Thymus (tissue), 11 donors: ENCODE measurements around the gene ACO1. TPM values are rescaled to one million over a fixed set of nuclear protein-coding genes. Genes with fewer than 3 reads are reported as not detected.

ENCODE experiments used
- DNase-seq, 9 donors: peaks; one replicate each; pipeline ENCODE4 v3.0.0-alpha.2; 2013; ENCODE audit warnings: low spot score in 9 of 9, low read depth in 6 of 9, missing footprints in 1 of 9
- H3K27ac ChIP-seq, 2 donors: one replicate each; pipeline ENCODE4 v1.5.1; 2013; ENCODE audit warnings: control low read depth in 1 of 2, low read depth in 1 of 2, low read length in 1 of 2, mild to moderate bottlenecking in 1 of 2, moderate library complexity in 1 of 2
- H3K27me3 ChIP-seq, 2 donors: one replicate each; pipeline ENCODE4 v1.5.1; 2013; ENCODE audit warnings: low read length in 1 of 2; ENCODE audit not compliant: control insufficient read depth in 2 of 2, insufficient read depth in 1 of 2
- H3K36me3 ChIP-seq, 2 donors: one replicate each; pipeline ENCODE4 v1.5.1; 2013; ENCODE audit warnings: low read length in 1 of 2, mild to moderate bottlenecking in 1 of 2, moderate library complexity in 1 of 2; ENCODE audit not compliant: control insufficient read depth in 2 of 2, insufficient read depth in 2 of 2
- H3K4me1 ChIP-seq, 2 donors: one replicate each; pipeline ENCODE4 v1.5.1; 2013; ENCODE audit warnings: low read length in 2 of 2; ENCODE audit not compliant: control insufficient read depth in 2 of 2, insufficient read depth in 2 of 2
- H3K4me3 ChIP-seq, 2 donors: one replicate each; pipeline ENCODE4 v1.5.1; 2013; ENCODE audit warnings: low read length in 2 of 2, control low read depth in 1 of 2, mild to moderate bottlenecking in 1 of 2
- H3K9me3 ChIP-seq, 2 donors: one replicate each; pipeline ENCODE4 v1.5.1; 2013; ENCODE audit warnings: low read length in 1 of 2, mild to moderate bottlenecking in 1 of 2; ENCODE audit not compliant: control insufficient read depth in 2 of 2, insufficient read depth in 1 of 2
- WGBS: extraction: QIAGEN DNeasy Blood & Tissue Kit; methylation state at CpG from one replicate; pipeline ENCODE4 v1.1.7; 2013; 5-methylcytosine and 5-hydroxymethylcytosine counted together
- polyA plus RNA-seq: library from polyadenylated mRNA; stranded (reverse); fragments of 200-250 nt; gene quantifications from one replicate; pipeline ENCODE4 v1.2.3, GENCODE V29; 2013
- total RNA-seq: library from RNA; stranded (reverse); fragments of 120-200 nt; gene quantifications from one replicate; pipeline ENCODE4 v1.2.4, GENCODE V29; 2013
- donor health status: healthy.

ACO1 gene
- total and polyA plus RNA-seq, 2 donors, result 9.0 to 18.7 TPM

DNA sequence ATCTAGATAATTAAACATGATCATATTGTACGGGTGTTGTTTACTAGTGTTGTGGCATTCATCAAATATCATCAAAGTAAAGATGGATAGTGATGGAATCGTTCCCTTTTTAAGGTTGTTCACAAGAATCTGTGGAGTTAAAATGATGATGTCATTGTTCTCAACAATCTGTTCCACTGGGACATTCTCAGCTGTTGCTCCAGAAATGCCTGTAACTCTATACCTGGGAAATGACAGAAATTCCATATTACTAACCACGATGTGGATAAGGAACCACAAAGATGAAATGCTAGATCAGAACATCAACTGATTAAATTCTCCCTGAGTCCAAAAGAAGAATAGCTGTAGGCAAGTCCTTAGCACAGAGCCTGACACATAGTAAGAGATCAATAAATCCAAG, 103.5 kb downstream of the ACO1 start:
- H3K27me3 ChIP-seq, result no peaks in the 10 kb centered on the region
- DNase-seq, result no peak
- H3K27ac ChIP-seq, result no peak overlapping the region
- no peaks in the 10 kb centered on the region for H3K4me1 ChIP-seq
- no peak overlapping the region for H3K4me3 ChIP-seq
- no peaks in the 10 kb centered on the region for H3K9me3 ChIP-seq
- peaks cover 24 to 62% of the 10 kb centered on the region in 2 donors for H3K36me3 ChIP-seq
- WGBS, result 86% methylated on average over 3 of the region's 3 CpGs

- Histone ChIP-seq H3K27me3 (no peaks in the 10 kb centered on the region), H3K27ac (no peak overlapping the region), H3K36me3 (peaks cover 16 to 44% of the 10 kb centered on the region in 2 donors), H3K4me1 (no peaks in the 10 kb centered on the region), H3K9me3 (no peaks in the 10 kb centered on the region), H3K4me3 (no peak overlapping the region)
- no peak for DNase-seq
- 94% methylated on average over 3 of the region's 3 CpGs for WGBS
These were observed 106.2 kb downstream of the ACO1 start for GRCh38 chr9:32490601-32491000.

DNA sequence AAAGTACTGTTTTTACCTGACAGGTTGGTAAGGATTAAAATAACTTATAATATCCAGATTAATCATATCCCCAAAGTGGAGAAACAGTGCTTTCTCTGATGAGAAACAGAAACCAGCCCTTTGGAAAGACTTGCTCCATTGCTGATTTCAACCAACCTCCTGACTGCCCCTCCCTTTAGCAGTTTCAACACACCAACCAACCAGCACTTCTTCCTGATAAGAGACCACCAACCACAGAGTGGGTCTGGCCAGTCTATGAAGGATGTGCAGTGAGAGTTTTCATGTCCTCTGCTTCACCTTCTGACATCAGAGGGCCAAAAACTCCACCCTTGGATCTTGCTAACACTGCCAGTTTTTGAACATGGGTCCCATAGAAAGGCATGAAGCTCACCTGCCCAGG, 113.5 kb downstream of the ACO1 start:
- Histone ChIP-seq H3K27me3 (no peaks in the 10 kb centered on the region), H3K4me3 (no peak overlapping the region), H3K27ac (no peak overlapping the region), H3K36me3 (peaks cover 0 to 13% of the 10 kb centered on the region in 2 donors), H3K4me1 (no peaks in the 10 kb centered on the region), H3K9me3 (no peaks in the 10 kb centered on the region)
- no peak for DNase-seq

- Histone ChIP-seq H3K4me3 (no peak overlapping the region), H3K36me3 (peaks cover 0 to 13% of the 10 kb centered on the region in 2 donors), H3K4me1 (no peaks in the 10 kb centered on the region), H3K27ac (no peak overlapping the region), H3K9me3 (no peaks in the 10 kb centered on the region), H3K27me3 (no peaks in the 10 kb centered on the region)
- WGBS, result 73% methylated on average over 2 of the region's 2 CpGs
- no peak for DNase-seq
These were observed 116.3 kb downstream of the ACO1 start for GRCh38 chr9:32500768-32501167.

GRCh38 chr9:32501868-32502267, 117.4 kb downstream of the ACO1 start:
- H3K27ac ChIP-seq, result no peak overlapping the region
- H3K27me3 ChIP-seq, result no peaks in the 10 kb centered on the region
- 99% methylated on average over 1 of the region's 1 CpG for WGBS
- peaks cover 0 to 7% of the 10 kb centered on the region in 2 donors for H3K36me3 ChIP-seq
- H3K4me3 ChIP-seq, result no peak overlapping the region
- H3K9me3 ChIP-seq, result no peaks in the 10 kb centered on the region
- DNase-seq, result no peak
- H3K4me1 ChIP-seq, result no peaks in the 10 kb centered on the region

DNA sequence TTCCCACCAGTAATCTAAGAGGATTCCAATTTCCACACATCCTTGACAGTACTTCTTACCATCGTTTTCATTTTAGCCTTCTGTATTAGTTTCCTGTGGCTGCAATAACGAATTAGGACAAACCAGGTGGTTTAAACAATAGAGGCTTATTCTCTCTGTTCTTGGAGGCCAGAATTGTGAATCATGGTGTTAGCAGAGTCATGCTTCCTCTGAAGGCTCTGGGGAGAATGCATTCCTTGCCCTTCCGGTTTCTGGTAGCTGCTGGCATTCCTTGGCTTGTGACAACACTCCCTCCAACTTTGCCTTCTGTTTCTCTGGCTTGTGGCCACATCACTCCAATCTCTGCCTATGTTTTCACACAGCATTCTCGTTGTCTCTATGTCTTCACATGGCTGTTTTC, 118.0 kb downstream of the ACO1 start:
- no peaks in the 10 kb centered on the region for H3K27me3 ChIP-seq
- DNase-seq, result no peak
- no peak overlapping the region for H3K27ac ChIP-seq
- no peak overlapping the region for H3K4me3 ChIP-seq
- WGBS, result 89% methylated on average over 4 of the region's 4 CpGs
- no peaks in the 10 kb centered on the region for H3K9me3 ChIP-seq
- H3K36me3 ChIP-seq, result peaks cover 0 to 7% of the 10 kb centered on the region in 2 donors
- no peaks in the 10 kb centered on the region for H3K4me1 ChIP-seq

DNA sequence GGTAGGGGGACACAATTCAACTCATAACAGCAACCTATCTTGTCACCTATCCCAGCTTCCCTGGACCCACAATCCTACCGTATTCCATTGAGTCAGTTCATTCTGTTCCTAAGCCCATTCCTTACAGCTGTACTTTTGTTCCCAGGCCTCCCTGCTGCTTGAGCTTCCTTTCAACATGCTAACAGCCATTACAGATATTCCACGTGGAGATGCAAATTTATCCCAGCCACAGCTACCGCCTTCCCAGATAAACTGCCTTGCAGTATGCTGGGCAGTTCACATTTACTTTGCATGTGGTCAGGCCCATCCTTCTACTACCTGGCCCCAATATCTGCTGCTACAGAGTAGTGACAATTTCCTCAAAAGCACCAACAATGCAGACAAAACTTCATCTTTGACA, 118.6 kb downstream of the ACO1 start:
- WGBS, result 97% methylated on average over 3 of the region's 3 CpGs
- peaks cover 0 to 7% of the 10 kb centered on the region in 2 donors for H3K36me3 ChIP-seq
- H3K27ac ChIP-seq, result no peak overlapping the region

More for the DNA sequence above, 118.6 kb downstream of the ACO1 start:
- DNase-seq, result no peak
- Histone ChIP-seq H3K4me1 (no peaks in the 10 kb centered on the region), H3K4me3 (no peak overlapping the region), H3K27me3 (no peaks in the 10 kb centered on the region), H3K9me3 (no peaks in the 10 kb centered on the region)

Other genes starting within 250 kb of the ACO1 start
- 23.0 TPM for gene RIGI, start 141.6 kb downstream of the ACO1 start, total RNA-seq
- 14.4 TPM for gene RIGI, start 141.6 kb downstream of the ACO1 start, polyA plus RNA-seq
- gene SMIM27, start 167.7 kb downstream of the ACO1 start, total RNA-seq, result 36.9 TPM
- 28.5 TPM for gene SMIM27, start 167.7 kb downstream of the ACO1 start, polyA plus RNA-seq
- gene TOPORS, start 167.9 kb downstream of the ACO1 start, total RNA-seq, result 22.1 TPM
- gene TOPORS, start 167.9 kb downstream of the ACO1 start, polyA plus RNA-seq, result 12.1 TPM
- gene NDUFB6, start 188.5 kb downstream of the ACO1 start, total RNA-seq, result 58.2 TPM
- 42.9 TPM for gene NDUFB6, start 188.5 kb downstream of the ACO1 start, polyA plus RNA-seq